MM.1S (cell line): Measurements from ENCODE around the gene MUSK.

Experiments used
- EZH2 ChIP-seq: fragments of 300-600 bp; sonication (generic); optimal IDR thresholded peaks from 2 replicates; pipeline ENCODE3; 2017; ENCODE audit warnings: low read depth, mild to moderate bottlenecking, antibody characterized with exemption, low read length, mixed read lengths
- EZH2phosphoT487 ChIP-seq: fragments of 300-600 bp; sonication (generic); IDR thresholded peaks from 2 replicates; pipeline ENCODE4 v1.6.1; 2018; ENCODE audit warnings: antibody characterized with exemption, low read length
- TF ChIP-seq, protein P1 (sequence below): fragments of 300-600 bp; sonication (generic); IDR thresholded peaks from 2 replicates; pipeline ENCODE4 v1.5.1; 2016; ENCODE audit warnings: antibody characterized with exemption, low read length, mixed read lengths

DNA sequence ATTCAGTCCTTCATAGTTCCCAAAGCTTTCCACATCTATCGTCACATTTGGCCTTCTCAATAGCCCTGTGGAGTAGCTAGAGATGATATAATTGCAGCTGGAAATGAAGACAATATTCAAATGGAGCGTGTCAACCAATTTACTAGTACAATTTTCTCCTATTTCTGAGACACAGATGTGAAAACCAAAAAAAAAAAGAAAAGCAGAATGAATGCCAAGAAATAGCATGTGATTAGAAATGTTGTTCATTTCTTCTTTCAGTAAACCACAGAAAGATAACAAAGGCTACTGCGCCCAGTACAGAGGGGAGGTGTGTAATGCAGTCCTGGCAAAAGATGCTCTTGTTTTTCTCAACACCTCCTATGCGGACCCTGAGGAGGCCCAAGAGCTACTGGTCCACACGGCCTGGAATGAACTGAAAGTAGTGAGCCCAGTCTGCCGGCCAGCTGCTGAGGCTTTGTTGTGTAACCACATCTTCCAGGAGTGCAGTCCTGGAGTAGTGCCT, 99.0 kb downstream of the MUSK start:
- TF ChIP-seq, protein P1, sequence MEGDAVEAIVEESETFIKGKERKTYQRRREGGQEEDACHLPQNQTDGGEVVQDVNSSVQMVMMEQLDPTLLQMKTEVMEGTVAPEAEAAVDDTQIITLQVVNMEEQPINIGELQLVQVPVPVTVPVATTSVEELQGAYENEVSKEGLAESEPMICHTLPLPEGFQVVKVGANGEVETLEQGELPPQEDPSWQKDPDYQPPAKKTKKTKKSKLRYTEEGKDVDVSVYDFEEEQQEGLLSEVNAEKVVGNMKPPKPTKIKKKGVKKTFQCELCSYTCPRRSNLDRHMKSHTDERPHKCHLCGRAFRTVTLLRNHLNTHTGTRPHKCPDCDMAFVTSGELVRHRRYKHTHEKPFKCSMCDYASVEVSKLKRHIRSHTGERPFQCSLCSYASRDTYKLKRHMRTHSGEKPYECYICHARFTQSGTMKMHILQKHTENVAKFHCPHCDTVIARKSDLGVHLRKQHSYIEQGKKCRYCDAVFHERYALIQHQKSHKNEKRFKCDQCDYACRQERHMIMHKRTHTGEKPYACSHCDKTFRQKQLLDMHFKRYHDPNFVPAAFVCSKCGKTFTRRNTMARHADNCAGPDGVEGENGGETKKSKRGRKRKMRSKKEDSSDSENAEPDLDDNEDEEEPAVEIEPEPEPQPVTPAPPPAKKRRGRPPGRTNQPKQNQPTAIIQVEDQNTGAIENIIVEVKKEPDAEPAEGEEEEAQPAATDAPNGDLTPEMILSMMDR, result no peak
- TF ChIP-seq EZH2, result no peak
- TF ChIP-seq EZH2phosphoT487, result no peak
